Right kidney (tissue), 1 donor: ENCODE measurements around the gene USP54.

ENCODE experiments used
- DNase-seq: peaks from one replicate; pipeline ENCODE4 v3.0.0-alpha.2; 2016

Gene USP54

DNA sequence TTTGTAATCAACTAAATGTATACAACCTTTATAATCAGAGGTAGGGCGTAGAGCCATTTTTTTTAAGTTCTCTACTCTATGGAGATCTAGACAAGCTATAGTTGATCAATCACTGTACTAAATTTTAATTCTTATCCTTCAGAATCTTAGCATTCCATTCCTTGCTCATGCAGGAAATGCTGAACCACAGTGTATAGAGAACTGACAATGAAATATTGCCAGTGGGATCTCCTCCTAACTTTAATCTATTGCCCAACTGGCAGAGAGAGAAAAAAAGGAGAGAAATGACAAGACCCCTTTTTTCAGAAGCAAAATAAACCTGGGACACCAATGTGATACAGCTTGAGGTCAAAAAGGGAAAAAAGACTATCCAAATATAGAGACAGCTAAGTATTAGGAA, 68.9 kb downstream of the USP54 start:
- DNase-seq = no peak

DNA sequence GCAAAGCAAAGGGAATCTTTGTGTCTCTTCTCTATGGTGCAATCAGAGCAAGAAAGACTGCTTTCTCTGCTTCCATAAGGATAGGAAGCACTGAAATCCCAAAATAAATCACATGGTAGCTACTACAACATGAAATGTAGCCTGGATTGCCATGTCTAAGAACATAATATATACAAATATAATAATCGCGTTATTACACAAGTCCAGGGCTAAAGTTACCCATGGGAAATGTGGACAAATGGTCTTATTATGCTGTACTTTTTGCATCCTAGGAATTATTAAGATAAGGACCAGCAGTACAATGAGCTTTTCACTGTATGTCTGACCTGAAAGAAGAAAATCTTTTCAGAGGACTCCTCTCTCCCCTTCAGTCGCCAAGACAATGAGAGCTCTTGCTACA, 71.8 kb downstream of the USP54 start:
- no peak for DNase-seq

DNA sequence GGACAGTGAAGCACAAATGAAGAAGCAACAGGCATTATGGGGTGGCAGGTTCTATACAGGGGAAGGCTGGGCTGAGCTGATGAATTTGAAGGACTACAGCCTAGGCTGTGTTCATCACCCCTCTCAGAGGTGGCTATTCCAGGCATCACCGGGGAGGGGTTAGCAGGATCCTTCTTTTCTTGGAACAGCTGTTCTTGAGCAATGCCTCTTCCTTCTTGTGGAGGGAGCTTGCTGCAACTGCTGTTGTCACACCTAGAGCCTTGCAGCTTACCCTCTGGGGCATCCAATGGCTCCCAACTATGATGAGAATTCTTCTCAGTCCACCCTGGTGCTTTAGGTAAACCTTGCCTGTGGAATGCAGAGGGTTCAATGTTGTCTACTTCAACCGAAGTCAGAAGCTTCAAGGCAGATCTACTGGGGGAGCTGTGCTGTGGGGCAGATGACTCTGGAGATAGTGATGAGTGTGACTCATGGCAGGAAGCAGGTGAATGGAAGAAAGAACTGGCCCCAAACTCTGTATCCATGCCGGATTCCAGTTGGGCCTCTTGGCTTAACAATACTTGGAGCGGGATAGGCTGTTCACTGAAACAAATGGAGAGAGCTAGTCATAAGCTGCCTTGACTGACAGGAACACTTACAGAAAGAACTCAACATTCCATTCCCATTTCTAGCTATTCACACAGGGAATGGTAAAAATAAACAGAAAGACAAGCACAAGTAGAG, 73.8 kb downstream of the USP54 start:
- no peak for DNase-seq

DNA sequence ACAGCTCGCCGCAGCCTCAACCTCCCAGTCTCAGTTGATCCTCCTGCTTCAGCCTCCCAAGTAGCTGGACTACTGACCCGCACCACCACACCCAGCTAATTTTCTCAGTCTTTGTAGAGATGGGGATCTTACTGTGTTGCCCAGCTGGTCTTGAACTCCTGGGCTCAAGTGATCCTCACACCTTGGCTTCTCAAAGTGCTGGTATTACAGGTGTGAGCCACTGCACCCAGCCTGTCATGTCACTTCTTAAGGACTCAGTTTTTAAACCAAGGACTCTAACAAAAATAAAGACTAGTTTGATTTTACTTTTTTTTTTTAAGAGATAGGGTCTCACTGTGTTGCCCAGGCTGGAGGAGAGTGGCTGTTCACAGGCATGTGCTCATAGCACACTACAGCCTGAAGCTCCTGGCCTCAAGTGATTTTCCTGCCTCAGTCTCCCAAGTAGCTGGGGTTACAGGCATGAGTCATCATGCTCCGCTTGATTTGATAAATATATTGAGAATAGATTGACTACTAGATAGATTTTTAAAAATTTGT, 78.9 kb downstream of the USP54 start:
- DNase-seq = no peak

DNA sequence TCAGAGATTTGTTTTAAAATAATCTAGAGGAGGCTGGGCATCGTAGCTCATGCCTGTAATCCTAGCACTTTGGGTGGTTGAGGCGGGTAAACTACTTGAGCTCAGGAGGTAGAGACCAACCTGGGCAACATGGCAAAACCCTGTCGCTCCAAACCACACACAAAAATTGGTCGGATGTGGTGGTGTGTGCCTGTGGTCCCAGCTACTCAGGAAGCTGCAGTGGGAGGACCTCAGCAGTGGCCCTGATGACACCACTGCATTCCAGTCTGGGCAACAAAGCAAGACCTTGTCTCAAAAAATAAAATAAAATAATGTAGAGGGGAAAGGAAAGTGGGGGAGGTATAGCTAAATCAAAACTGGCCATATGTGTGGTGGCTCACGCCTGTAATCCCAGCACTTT, 81.4 kb downstream of the USP54 start:
- DNase-seq = no peak

DNA sequence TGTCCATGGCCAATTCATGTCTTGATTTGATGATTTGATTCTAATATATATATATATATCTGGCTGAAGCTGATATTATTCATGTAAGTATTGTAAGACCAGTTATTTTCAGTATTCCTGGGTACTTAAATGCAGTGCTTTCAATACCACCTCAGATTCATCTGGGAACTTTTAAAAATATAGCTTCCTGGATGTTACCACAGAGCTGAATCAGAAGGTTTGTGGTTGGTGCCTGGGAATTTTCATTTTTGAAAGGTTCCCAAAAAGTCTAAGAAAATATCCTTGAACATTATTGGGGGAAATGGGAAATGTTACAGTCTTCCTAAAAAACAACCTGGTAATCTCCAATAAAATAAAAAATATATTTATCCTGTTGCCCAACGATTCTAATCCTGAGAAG, 84.7 kb downstream of the USP54 start:
- DNase-seq = no peak

DNA sequence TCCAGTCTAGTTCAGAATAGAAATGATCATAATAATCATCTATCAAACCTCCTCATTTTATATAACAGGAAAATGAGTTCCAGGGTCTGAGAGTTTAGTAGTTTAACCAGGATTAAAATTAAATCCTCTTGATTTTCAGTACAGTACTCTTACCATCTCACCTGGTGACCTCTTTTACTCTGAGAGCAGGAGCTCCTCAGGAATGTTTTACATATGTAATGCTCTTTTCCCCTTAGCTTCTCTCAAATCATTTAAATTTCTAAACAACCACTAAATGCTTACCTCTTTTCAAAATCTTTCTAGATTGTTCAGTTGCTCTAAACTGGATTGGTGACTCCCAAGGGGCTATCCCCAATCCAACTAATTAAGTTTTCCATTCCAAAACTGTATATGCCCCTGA, 85.1 kb downstream of the USP54 start:
- no peak for DNase-seq

DNA sequence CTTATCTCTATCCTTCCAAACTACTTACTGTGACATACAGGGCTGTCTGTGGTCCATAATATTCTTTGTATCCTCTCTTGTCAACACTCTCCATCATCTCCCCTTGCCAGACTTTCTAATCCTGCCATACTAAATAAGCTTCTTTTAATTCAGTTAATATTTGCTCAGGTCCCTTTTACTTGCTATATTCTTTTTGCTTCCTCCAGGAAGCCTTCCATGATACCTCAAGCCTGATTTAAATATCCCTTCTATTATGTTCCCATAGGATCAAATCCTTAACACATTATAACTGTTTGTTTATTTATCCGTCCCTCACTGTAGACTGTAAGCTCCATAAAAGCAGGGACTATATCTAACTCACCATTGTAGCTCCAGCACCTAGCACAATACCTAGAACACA, 88.1 kb downstream of the USP54 start:
- no peak for DNase-seq

DNA sequence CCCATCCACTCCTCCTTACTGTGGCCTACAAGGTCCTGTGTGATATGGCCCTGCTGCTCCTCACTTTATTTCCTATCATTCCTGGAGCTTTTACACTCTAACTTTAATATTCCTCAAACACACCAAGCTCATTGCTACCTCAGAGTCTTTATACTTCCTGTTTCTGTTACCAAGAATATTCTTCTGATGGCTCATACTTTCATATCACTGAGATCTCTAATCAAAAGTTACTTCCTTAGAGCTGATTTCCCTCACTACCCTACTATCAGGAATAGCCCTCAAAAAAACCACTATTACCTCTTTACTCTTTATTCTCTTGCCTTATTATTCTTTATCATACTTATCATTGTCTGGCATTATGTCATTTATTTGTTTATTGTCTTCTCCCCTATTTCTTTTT, 89.5 kb downstream of the USP54 start:
- no peak for DNase-seq

DNA sequence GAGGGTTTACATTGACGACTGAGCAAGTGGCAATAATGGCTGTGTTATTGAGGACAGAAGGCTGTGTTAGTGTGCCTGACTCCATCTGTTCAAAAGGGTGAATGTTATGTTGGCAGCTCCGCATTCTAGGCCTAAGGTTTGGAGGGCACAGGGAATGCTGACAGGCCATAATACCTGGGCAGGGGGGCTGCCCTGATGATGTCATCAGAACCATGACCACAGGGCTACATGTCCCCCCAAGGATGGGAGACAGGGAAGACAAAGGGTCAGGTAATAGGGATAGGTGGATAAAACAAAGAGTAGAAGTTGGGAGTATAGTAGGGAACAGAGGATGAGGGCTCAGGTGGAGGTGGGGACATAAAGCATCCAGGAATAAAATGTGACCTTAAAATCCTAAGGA, 93.5 kb downstream of the USP54 start:
- no peak for DNase-seq

DNA sequence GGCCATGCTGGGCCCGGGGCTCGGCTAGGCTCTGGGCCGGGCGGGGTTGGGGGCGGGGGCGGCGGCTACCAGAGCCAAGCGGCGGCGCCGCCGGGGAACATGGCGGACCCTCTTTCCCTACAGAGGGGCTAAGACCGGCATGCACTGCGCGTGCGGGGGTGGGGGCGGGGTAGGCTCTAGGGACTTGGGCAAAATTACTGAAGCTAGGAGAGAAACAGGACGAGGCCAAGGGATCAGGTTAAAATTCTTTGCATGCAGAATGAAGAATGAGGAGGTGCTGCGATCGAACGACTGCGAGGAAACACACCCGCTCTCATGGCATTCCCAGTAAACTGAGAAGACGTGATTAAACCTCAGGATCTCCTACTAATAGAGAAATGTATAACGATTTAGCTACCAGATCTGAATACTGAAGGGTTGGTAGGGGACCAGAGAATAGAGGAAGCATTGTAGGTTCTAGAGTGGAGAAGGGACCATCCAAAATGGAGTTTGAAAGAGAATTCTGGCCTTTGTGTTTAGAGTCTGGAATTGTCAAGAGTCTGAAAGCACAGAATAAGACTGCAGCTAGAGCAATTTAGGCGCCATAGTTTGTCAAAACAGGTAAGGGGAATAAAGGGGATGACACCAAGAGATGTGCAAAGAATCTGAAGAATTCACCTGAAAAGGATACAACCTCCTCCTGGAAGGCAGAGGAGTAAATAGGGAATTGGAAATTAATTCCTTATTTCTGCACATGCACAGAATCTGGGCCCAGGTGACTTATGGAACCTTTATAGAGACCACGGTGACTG, 95.1 kb downstream of the USP54 start, which contains the start of gene PPP3CB:
PPP3CB (minus strand) TSS at position 141 of the 791 bp plus-strand sequence; CDS start at position 6, 135 bp downstream.
- DNase-seq = peak; percentile 66

DNA sequence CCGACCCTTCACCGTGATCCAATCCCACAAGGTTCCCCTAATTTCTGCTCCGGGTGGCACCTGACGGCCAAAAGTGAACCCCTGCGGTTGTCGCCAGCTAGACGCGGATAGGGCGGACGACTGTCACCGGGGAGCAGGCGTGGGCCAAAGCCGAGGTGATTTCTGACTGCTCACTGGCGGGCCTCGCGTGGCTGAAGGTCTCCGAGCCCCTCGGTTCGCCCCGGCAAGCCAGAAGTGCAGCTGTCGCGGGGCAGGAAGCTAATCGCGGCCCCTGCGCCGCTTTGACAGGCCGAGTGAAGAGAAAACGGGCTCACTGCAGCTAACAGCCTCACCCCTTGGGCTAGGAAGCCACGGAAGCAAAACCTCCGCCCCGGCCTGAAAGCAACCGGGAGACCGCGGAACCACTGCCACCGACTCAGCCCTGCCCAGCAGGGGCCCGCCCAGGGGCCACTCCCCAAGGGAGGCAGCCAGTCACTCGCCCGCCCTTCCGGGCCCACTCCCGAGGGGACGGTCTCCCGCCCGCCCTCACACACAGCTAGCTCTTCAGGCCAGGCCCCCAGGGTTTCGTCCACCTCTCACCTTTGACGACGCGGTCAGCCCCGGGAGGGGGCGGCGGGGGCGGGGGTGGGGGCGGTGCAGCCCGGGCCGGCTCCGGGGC, 95.8 kb downstream of the USP54 start:
- DNase-seq = peak; percentile 88

DNA sequence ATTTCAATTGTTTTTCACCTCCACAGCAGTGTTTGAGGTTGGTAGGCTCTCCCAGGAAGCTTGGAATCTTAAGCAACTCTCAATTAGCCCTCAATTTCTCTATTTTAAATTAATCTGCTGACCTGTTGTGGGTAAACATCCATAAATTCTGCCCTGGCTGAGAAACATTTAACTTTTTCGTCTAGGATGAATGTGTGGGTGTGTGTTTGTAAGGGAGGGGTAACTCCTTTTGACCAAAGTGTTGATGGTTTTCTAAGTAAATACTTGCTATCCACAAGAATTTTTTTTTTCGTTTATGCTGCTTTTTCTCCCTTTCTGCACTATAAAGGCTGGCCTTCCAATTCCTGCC, 96.3 kb downstream of the USP54 start:
- no peak for DNase-seq

DNA sequence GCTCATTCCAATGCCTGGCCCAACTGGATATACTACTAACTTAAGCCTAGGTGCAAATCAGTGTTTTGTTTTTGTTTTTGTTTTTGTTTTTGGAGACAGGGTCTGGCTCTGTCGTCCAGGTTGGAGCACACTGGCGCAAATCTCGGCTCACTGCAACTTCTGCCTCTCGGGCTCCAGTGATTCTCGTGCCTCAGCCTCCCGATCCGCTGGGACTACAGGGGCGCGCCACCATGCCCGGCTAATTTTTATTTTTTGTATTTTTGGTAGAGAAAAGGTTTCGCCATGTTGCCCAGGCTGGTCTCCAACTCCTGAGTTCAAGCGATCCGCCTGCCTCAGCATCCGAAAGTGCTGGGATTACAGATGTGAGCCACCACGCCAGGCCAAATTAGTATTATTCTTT, 96.9 kb downstream of the USP54 start:
- DNase-seq = no peak

DNA sequence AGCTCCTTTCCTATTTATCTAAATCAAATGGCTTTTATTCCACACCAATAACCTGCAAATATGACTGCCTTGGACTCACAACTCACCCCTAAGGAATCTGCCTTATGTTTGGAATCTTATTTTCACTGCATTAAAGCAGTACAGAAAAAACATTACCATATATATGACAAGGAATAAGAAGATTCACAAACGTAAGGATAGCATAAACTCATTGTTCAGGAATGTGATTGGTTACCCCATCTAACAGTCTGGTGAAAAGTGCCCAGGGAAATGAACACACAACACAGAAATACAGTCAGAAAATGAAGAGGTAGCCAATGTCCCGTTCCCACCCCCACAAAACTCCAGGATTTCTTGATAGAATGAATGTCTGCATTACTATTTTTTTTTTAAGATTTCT, 97.4 kb downstream of the USP54 start:
- no peak for DNase-seq

DNA sequence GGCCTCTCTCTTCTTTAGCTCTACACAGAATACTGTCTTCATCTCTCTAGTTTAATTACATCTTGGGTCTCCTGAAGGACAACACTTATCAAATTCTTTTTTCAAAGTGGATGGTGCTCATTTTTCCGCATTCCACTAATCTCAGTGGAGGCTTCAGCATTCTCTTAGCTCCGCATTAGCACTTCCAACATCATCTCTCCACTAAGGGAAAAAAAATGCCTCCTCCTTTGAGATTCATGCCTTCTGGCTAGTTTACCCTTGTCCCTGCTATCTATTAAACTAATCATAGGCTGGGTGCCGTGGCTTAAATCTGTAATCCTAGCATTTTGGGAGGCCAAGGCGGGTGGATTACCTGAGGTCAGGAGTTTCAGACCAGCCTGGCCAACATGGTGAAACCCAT, 104.5 kb downstream of the USP54 start:
- no peak for DNase-seq

DNA sequence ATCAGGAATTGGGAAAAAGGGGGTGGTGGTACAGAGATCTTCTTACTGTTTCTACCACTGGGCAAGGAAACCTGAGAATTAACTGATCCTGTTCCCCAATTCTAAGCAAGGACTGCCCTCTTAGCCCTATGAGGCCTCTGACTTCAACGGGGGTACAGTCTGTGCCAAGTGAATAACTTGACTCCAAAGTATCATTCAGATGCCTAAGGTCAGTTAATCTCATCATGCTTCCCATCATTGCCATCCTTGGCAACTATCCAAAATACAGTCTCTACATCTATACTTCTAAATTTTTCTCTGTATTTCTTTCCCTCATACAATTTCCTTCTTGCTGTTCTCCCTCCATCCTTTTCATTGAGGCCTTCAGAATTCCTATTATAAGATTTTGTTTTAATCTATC, 105.8 kb downstream of the USP54 start:
- DNase-seq = no peak

DNA sequence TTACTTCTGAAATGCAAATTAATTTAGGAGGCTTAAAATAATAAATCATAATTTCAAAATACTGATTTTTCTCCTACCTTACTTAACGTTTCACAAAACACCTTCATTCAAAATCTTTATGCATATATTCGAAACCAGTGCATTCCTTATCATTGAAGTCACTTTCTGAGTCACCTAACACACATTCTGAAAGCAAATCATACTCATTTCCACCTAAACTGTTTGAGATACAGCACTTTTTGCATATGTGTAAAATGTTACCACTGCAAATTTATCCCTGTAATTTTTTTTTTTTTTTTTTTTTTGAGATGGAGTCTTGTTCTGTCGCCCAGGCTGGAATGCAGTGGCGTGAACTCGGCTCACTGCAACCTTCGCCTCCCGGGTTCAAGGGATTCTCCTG, 111.0 kb downstream of the USP54 start:
- DNase-seq = no peak

DNA sequence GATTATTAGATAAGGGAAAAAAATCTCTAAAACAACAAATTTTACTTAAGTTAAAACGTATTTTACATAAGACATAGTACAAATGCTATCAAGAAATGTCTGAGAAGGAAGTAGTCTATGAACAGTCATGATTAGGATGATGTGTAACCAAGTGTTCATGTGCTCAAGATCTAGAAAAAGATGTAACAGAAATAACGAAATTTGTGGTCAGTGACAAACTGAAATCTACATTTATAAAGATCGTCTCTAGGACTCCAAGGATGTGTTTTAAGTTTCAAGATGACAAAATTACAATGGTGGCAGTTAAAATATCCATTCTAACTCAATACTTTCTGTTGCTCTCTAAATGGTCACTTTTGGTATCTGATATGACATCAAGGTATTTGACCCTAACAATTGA, 112.5 kb downstream of the USP54 start:
- no peak for DNase-seq

DNA sequence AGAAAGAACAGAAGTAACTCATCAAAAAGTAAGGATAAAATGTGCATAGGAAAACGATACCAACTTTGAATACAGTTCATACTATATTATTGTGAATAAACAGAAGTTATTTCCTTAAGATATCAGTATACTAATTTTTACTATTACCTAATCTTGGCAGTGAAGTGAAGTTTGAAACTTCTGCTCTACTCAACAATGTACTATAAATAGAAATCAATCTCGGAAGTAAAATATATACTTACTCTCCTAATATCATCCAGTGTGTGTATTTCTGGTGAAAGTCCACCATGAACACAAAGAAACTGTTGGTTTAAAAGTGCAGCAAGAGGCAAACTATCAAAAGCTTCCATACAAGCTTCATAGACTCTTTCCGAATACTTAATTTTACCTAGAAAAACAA, 119.9 kb downstream of the USP54 start:
- DNase-seq = no peak

DNA sequence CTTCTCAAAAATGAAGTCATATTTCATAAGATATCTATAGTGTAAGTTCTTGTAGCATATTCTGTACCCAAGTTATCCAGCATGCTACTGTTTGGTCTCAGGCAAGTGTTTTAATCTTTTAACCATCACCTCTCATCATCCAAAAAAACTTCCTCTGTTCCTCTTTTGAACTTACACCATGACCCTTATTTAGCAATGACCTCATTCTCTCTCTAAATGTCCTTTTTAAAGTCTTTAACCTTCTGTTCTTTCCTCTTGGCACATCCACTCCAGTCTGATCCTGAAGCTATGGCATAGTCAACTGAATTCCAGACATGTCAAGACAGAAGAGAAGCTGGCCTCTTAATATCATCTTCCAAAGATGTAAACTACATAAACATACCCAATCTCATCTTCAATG, 121.6 kb downstream of the USP54 start:
- no peak for DNase-seq

DNA sequence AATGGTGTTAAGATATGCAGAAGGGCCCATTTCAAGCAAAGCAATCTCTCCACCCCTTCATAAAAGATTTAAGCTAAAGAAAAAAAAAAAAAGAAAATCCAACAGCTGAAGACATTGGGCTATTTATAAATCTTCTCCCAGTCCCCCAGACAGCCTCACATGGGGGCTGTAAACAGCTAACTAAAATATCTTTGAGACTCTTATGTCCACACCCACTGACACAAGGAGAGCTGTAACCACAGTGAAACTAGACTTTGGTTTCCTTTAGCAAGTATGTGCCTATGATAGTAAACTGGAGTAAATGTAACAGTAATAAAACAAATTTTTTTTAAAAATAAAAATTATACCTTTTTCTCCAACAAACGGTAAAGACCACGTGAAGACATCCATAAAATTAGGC, 123.9 kb downstream of the USP54 start:
- no peak for DNase-seq

DNA sequence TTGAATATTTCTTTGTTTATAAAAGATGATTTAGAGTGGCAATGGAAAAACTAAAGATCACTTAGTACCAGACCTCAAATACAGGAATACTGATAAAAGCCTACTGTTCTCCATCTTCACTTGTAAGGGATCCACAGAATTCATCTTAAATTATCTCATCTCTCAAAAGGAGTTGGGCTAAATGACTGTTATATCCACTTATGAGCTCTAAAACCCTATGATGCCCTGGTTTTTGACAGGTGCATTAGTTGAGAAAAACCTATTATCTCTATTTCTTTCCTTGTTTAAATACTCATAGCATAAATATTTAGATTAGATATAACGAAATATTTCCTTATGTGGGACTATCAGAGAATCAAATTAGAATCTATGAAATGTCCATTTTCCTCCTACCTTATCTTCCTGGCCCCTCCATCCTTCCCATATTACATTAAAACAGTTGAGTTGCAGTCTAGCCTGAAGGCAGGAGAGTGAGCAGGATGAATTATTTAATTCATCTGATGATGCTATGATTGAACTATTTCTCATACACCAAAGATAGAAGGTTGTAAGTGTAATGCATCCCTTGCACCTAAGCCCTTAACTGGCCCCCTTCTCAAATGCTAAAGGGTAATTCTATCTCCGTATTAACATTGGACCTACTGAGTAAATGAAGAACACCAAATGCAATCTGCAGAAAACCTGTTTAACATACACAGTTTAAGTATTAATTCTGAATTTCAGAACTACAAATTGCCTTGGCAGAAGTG, 125.0 kb downstream of the USP54 start:
- DNase-seq = no peak
